Hypothalamus (tissue), 51 donors: ENCODE data around the gene FBXL19.

Experiments
- DNase-seq, 51 donors: peaks; one replicate each; lab custom pipeline; 2025; lab: John Stamatoyannopoulos, UW

The FBXL19 gene

DNA sequence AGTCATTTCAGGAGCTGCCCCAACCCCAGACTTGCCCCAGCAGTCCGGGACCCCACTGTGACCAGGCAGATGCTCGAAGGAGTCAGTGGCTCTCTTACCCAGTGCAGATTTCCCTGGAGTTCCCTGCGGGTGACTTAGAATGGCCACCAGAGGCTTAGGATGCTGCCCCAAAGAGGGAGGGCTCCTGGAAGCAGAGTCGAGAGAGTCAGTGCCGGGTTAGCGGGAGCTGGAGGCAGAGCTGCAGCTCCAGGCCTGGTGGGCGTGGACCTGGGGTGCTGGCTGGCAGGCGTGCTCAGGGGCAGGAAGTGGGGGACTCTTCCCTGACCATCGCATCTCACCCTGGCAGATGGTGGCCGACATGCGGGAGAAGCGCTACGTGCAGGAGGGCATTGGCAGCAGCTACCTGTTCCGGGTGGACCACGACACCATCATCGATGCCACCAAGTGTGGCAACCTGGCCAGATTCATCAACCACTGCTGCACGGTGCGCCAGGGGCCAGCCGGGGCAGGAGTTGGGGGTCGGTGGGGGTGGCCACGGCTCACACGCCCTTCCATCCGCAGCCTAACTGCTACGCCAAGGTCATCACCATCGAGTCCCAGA, 60.0 kb downstream of the FBXL19 start:
- DNase-seq = no peak

DNA sequence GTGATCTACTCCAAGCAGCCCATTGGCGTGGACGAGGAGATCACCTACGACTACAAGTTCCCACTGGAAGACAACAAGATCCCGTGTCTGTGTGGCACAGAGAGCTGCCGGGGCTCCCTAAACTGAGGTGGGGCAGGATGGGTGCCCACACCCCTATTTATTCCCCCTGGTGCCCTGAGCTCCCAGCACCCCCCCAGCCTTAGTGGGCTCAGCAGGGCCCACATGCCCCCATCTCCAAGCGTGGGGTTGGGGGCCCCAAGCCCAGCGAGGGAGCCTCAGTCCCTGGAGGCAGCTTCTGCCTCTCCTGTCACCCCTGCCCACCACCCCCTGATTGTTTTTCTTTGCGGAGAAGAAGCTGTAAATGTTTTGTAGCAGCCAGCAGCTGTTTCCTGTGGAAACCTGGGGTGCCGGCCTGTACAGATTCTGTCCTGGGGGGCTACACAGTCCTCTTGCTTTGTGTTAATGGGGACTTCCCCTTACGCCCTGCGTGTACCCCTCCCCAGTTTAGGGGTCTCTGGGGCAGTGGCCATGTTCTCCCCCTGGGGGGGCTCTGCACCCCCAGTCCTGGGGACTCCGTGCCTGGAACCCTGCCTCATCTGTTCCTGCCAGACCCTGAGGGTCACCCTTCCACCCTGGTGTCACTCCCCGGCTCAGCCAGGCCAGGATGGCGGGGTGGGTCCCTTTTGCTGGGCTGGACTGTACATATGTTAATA, 60.7 kb downstream of the FBXL19 start:
- no peak for DNase-seq

DNA sequence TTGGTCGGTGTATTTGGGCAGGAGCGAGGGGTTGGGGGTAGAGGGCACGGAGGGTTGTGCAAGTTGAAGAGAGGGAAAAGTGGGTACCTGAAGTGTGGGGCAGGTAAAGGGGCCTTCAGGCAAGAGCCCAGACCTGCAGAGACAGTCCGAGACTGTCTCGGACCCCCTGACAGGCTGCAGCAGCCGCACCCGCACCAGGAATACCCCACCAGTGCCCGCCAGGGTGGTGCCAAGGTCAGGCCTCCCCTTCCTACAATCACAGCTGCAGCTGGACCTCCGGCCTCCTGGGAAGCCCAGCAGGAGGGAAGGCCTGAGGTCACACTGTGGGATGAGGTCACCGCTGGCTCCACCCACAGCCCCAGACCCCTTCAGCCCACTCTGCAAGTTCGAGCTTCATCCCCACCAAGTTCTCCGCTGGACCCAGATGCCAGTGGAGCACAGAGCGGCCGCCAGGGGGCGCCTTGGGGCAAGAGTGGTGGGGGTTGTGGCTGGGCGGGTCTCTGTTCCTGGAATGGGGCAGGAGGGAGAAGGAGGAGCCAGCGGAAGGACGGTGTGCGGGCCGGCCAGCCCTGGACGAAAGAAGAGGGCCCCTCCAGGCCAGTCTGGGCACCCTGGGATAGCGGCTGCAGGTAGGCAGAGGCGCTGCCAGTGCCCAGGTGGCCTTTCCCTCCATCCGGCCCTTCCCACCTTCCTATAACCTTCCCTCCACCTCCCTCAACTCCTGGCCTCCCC, 61.5 kb downstream of the FBXL19 start, which contains the start of gene HSD3B7:
Gene HSD3B7 (plus strand): TSS at position 539 of the 732 bp plus-strand sequence. CDS start 452 bp downstream, outside the sequence.
- peak in 50 of 51 donors; percentile 8 to 87 (median 58) for DNase-seq

DNA sequence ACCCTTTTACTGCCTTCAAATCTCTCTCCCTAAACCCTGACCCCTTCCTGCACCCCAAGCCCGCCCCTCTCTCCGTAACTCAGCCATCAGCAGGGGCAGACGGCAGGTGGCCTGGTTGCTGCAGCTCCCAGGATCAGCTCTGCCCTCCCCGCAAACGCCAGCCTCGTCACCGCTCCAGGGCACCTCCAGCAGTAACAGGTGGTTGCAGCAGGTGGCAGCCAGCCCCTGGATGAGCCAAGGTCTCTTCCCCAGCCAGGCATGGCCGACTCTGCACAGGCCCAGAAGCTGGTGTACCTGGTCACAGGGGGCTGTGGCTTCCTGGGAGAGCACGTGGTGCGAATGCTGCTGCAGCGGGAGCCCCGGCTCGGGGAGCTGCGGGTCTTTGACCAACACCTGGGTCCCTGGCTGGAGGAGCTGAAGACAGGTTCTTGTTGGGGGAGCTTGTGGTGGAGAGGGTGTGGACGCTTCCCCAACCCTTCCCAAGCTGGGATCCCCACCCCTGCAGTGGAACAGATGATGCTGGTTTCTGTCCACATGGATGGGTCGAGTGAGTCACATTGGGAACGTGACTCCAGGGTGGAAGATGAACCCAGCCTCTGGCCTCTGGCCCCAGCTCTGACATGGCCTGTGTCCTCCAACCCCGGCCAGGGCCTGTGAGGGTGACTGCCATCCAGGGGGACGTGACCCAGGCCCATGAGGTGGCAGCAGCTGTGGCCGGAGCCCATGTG, 62.2 kb downstream of the FBXL19 start:
- DNase-seq = peak in 1 of 51 donors; percentile 6

DNA sequence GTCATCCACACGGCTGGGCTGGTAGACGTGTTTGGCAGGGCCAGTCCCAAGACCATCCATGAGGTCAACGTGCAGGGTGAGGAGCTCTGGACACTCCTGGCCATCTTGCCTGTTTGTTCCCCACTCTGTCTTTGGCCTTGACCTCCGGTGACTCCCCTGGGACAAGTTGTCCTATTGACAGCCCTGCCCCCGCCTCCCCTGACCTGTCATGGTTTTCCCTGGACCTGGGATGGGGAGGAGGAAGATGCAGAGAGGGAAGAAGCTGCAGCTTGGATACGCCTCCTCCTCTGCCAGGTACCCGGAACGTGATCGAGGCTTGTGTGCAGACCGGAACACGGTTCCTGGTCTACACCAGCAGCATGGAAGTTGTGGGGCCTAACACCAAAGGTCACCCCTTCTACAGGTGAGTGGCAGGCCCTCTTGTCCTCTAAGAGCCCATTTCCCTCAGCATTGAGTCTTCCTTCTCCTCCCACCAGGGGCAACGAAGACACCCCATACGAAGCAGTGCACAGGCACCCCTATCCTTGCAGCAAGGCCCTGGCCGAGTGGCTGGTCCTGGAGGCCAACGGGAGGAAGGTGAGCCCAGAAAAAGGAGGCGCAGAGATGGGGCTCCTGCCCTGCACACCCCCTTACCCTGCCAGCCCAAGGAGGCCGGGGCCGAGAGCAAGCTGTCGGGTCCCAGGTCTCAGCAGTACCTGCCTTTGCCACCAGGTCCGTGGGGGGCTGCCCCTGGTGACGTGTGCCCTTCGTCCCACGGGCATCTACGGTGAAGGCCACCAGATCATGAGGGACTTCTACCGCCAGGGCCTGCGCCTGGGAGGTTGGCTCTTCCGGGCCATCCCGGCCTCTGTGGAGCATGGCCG, 63.0 kb downstream of the FBXL19 start:
- no peak for DNase-seq

DNA sequence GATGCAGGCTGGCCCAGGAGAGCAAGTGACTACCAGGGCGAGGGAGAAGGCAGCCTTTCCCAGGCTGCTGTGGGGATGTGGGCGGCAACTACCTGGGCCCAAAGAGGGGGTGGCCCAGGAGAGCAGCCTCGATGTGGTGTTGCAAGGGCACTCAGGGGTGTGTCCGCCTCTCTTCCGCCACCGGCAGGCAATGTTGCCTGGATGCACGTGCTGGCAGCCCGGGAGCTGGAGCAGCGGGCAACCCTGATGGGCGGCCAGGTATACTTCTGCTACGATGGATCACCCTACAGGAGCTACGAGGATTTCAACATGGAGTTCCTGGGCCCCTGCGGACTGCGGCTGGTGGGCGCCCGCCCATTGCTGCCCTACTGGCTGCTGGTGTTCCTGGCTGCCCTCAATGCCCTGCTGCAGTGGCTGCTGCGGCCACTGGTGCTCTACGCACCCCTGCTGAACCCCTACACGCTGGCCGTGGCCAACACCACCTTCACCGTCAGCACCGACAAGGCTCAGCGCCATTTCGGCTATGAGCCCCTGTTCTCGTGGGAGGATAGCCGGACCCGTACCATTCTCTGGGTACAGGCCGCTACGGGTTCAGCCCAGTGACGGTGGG, 64.3 kb downstream of the FBXL19 start:
- DNase-seq = no peak

DNA sequence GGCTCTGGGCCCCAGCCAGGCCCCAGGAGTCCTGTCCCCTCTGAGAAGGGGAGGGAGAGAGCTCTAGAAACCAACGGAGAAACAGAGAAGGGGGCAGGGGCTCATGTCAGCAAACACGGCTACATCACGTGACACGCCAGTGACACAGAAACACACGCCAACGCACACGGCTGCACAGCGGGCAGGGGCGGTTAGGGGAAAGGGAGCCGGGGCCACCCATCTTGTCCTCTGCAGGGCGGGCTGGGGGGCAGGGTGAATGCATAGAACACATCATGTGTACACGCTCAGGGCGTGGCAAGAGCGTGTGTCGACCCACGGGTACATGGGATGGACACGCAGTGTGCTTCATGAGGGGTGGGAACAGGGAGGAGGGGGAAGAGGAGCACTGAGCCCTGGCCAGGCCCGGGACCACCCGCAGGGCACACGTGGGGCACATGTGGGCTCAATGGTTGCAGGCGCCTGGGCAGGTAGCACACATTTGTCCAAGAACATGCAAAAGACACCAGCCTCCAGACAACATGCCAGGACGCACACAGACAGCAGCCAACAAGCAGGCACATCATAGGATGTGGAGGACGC, 66.2 kb downstream of the FBXL19 start:
- DNase-seq = no peak

DNA sequence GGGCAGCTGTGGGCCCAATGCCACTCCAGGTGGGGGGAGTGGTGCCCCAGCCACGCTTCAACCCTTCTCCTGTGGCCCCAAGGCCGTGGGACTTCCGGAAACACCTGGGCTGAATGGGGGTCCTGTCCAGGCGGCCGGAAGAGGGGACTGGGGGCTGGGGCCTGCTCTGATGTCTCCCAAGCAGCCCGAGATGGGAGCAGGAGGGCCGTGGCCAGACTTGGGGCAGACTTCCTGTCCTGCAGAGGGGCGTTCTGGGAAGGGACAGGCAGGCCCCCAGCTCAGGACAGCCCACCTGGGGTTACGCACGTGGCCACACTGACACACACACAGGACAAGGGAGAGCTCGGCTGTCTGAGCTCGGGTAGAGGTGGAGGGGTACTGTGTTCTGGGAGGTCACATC, 66.7 kb downstream of the FBXL19 start:
- no peak for DNase-seq

DNA sequence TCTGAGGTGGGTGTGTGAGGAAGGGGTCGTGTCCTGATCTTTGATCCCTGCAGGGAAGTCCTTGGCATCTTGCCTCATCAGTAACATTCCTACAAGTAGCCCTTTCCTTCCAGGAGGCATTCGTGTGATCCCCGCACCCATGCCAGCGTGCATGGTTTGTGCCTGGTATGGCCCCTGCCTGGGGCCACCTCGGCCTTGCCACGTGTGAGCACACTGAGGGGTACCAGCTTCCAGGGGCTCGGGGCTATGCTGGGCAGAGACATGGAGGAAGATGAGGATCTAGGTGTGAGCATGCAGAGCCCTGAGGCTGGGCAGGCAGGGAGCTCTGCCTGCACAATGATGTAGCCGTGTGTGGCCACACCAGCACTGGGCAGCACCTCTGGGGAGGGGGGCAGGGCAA, 67.7 kb downstream of the FBXL19 start:
- DNase-seq = no peak

DNA sequence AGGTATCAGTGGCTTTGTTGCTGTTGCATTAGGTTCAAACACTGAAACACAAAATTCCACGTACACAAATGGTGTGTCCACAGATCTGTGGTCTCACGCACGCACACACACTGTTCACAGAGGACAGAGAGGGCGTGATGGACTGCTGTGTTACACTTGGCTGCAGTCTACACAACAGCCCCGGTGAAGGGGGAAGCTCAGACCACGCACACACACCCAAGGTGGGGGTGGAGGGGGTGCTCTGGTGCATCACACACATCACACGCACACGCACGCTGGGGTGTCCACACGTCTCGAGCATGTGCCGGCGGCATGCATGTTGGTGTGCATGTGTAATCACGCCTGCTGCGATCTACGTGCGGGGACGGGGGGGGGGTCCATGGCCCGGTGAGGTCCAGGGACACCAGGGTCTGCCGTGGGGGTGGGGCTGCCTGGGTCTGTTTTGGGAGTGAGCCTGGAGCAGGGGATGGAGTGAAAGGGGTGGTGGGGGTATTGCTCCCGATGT, 69.0 kb downstream of the FBXL19 start:
- DNase-seq = no peak

DNA sequence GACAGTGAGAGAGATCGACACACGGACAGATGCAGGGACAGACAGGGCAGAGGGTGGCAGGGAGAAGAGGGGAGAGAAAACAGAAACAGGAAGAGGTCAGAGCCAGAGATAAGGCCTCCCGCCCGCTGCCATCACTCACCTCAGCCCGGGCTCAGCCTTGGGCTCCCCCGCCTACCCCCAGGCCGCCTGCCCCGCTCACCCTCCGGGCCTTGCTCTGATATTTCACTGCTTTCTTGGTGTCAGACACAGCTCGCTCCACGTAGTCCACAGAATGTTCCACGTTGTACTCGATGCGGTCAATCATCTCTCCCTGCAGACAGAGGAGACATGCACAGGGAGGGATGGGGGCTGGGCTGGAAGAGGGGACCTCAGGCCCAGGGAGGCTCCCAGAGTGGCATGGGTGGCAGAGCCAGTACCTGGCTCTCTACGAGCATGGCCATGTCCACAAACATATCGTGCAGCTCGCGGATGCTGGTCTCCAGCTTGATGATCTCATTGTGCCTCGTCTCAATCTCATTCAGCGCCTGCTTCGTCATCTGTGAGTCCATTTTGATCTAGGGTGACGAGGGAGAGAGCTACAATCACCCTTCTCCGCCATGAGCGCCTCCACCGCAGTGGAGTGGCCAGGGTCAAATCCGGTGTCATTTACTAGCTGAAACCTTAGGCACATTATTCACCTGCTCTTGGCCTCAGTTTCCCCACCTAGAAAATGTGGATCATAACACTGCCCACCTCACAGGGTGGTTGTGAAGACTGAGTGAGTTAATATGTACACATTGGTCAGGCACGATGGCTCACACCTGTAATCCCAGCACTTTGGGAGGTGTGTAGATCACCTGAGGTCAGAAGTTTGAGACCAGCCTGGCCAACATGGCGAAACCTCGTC, 69.8 kb downstream of the FBXL19 start:
- no peak for DNase-seq

DNA sequence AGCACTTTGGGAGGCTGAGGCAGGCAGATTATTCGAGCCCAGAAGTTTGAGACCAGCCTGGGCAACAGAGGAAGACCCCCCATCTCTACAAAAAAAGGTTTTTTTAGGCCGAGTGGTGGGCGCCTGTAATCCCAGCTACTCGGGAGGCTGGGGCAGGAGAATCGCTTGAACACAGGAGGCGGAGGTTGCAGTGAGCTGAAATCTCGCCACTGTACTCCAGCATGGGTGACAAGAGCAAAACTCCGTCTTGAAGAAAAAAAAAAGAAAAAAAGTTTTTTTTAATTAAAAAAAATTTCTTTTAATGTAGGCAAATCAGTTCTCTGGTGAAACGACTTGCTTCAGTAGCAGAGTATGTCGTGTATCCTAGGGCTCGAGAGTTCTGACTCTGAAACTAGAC, 72.6 kb downstream of the FBXL19 start:
- no peak for DNase-seq

DNA sequence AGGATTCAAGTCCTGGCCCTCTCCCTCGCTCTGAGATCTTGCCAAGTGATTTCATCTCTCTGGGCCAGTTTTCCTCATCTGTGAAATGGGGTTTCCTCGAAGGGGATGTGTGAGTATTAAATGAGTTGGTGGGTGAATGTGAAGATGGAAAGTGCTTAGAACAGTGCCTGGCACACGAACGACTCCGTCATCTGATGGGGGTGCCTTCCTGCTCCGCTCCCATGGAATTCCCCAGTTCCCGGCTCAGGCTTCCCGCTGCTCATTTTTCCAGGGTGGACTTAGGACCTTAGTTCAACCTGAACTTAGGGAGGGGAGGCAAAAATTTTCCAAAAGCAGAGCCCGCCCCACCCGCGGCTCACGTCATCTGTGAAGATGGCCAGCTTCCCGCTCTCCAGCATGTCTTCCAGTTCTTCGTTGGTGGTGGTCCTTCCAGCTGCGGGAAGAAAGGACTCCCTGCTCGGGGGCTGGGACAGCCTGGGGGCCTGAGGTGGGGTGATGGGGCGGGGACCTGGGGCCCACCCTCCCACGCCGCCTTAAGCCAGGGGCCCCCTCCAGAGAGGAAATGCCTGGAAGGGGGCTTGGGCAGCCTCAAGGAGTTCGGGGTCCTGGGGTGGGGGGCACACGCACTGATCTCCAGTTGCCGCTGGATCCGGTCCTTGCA, 73.1 kb downstream of the FBXL19 start:
- no peak for DNase-seq

DNA sequence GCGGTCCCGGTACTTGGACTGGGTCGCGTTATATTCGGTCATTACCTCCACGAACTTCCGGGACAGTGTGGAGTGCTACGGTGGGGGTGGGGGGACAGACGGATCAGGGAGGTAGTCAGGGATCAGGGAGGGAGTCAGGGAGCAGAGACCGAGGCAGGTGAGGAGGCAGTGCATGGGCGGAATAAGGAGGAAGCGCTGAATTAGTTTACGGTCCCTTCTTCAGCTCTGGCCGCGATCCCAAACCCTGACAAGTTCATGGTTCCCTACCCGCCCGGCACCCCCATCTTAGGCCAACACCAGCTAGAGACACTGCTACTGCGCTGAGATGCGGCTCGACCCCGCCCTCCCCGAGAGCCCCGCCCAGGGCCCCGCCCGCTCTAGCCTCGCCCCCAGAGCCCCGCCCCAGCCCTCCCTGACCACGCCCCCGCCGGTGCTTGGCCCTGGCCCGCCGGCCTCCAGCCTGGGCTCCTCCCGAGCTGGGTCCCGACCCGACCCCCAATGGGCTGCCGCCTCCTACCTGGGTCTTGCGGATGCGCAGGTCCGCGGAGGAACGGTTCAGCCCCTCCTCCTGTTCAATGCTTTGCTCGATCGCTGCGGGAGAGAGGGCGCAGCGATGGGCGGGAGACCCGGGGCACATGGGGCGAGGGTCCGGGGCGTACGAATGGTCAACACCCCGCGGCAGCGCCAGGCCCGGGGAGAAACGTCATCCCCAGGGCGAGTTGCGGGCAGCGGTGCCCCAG, 73.8 kb downstream of the FBXL19 start:
- peak in 28 of 51 donors; percentile 3 to 69 (median 30) for DNase-seq

DNA sequence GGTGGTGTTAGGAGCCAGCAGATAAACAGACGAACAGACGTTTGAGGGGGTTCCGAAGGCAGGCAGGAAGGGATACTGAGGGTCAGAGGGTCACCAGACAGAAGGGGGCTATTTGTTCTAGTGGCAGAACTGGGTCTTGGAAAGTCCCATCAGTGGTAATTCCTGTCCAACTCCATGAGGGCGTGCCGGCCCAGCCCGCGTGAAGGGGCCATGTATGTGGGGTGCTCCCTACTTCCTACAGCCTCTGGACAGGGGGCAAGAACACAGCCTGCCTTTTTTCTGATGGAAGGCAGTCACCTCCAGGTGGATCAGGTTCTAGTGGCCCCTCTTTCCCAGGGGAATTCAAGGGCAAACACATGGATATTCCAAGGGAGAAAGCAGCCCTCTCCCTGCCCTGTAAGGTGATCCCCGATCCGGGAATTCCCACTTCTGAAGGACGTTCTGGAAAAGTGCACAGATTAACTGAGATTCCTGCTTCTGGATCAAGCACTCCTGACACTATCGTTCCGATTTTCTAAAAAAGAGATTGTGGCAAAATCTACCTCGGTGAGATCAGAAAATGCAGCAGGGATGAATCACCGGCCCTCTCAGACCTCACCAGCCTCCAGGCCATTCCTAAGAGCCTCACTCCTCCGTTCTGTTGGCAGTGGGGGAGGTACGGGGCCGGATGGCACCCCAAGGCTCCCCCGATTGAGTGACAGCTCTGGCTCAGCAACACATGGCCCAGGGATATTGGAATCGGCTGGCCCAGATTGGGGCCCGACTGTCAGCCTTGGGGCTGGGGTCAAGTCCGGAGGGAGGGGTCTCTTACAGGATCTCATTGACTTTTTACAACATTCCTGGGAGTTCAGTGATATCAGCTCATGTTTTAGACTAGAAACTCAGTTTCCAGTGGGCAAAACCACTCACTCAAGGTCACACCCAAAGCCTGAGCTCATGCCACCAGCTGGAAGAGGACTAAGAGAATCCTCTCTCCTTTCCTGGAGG, 74.6 kb downstream of the FBXL19 start:
- peak in 1 of 51 donors; percentile 26 for DNase-seq
